ENCODE data around the gene VPS52.

The VPS52 gene

DNA sequence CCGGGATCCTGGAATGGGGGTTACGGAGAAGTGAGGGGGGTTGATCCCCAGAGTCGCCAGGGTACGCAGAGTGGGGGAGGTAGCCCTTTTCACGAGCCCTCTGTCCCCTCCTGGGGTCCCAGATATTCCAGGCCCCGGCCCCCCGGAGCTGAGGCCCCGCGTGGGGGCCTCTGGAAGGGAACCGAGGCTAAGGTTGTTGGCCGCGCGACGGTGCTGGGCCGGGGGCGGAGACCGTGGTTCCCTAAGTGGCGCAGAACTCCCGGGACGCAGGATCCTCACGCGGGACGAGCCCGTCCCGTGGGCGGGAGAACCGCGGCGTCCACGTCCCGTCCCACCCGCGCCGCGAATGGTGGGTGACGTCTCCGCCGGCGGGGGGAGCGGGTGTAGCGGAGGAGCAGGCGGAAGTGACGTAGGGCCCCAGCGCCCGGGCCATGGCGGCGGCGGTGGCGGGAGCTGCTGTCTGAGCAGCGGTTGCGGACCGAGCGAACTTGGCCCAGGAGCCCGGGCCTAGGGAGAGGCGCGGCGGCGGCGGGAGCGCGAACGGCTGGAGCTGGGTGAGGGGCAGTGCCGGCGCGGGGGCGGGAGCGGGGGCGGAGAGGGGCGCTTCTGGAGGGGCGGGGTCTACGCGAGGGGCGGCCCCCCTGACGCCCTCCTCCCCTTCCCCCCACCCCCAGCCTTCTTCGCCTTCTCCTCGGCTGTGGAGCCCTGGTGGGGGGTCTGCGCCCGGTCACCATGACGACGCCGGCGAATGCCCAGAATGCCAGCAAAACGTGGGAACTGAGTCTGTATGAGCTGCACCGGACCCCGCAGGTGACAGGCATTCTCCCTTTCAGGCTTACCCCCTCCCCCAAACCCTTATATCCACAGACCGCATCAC, 63.3 kb downstream of the VPS52 start, which contains the start of gene RING1:
TSS of gene RING1 (plus strand) at position 410 of the 877 bp plus-strand sequence. CDS start at position 733, 323 bp downstream.
- DNase-seq: peak; percentile 68 to 69

- DNase-seq: no peak
Measured at GRCh38 chr6:33207552-33208090, 64.1 kb downstream of the VPS52 start.

- no peak for DNase-seq
Measured at GRCh38 chr6:33206864-33207551, 64.7 kb downstream of the VPS52 start.

DNA sequence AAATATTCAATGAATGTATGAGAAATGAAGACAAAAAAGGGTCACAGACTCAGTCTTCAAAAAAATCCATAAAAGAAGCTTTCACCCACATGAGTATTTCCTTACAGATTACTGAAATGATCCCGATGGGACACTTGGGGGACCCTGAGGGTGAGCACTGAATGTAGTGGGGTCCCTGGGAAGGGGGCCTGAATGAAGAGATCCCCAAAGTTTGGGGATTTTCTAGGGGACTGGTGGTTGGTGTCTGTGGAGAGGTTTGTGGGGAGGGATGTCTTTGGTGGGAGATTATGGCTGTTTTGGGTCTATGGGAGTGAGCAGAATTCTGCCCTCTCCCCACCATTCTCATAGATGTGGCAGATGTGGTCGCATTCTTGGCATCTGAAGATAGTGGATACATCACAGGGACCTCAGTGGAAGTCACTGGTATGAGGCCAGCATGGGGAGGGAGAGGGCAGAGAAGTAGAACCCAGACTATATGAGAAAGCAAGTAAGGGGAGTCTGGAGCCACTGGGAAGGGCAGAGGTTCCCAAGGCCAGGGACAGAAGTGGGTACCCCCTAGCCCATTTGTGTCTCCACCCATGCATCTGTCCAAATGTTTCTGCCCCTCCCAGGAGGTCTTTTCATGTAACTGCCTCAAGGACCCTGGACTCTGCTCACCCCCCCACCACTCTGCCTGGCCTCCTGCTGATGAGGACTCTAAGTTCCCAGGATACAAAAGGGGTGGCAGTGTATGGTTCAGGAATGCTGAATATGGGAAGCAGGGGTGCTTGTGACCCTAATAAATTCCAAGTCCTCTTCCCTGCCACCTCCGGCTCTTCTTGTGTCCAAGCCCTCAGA, 65.4 kb downstream of the VPS52 start:
- no peak for DNase-seq

DNA sequence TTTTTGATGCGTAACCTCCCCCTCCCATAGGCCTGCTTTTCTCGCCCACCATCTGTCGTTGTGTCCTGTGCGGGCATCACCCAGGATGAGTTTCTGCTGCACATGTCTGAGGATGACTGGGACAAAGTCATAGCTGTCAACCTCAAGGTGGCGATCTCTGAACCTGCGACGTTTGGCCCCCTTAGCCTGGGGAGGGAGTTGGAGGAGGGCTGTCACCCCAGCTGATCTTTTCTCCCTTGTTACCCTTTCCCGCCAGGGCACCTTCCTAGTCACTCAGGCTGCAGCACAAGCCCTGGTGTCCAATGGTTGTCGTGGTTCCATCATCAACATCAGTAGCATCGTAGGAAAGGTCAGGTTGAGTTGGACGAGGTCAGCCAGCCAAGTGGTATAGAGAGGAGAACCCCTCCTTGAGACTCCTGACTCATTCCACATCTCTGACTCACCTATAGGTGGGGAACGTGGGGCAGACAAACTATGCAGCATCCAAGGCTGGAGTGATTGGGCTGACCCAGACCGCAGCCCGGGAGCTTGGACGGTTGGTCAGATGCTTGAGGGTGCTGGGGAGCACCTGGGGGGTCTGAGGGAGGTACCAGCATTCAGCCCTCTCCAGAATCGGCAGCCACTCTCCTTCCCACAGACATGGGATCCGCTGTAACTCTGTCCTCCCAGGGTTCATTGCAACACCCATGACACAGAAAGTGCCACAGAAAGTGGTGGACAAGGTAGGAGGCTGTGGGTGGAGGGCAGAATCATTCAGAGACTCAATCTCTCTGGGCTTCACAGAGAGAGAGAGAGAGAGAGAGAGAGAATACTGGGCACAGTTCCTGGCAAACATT, 66.3 kb downstream of the VPS52 start:
- DNase-seq: no peak

DNA sequence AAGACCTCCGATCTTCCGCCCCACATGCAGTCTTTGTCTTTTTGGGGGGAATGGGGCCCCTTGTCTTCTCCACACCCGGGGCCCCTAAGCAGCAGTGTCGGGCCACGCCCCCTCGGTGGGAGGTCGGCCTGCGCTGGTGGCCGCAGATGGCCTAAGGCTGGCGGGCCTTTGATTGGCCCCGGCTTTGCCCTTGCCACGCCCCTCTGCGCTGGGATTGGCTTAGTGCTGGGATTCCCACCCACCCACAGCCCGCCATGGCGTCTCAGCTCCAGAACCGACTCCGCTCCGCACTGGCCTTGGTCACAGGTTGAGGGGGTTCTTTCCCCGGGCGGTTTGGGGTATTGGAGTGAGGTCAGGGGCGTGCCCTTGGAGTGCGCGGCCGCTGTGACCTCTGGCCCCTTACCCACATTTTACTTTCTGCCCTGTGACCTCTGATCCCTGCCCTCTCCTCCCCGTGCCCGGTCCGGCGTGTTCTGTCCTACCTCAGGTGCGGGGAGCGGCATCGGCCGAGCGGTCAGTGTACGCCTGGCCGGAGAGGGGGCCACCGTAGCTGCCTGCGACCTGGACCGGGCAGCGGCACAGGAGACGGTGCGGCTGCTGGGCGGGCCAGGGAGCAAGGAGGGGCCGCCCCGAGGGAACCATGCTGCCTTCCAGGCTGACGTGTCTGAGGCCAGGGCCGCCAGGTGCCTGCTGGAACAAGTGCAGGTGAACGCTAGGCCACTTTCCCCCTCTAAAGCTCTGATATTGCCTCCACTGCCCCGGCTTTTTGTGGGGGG, 67.1 kb downstream of the VPS52 start, which contains the start of gene HSD17B8:
TSS of gene HSD17B8 (plus strand) at position 241 of the 776 bp plus-strand sequence. CDS start at position 255, 14 bp downstream.
- peak; percentile 90 to 93 for DNase-seq

- DNase-seq: no peak
Measured at GRCh38 chr6:33204165-33204414, 67.6 kb downstream of the VPS52 start.

DNA sequence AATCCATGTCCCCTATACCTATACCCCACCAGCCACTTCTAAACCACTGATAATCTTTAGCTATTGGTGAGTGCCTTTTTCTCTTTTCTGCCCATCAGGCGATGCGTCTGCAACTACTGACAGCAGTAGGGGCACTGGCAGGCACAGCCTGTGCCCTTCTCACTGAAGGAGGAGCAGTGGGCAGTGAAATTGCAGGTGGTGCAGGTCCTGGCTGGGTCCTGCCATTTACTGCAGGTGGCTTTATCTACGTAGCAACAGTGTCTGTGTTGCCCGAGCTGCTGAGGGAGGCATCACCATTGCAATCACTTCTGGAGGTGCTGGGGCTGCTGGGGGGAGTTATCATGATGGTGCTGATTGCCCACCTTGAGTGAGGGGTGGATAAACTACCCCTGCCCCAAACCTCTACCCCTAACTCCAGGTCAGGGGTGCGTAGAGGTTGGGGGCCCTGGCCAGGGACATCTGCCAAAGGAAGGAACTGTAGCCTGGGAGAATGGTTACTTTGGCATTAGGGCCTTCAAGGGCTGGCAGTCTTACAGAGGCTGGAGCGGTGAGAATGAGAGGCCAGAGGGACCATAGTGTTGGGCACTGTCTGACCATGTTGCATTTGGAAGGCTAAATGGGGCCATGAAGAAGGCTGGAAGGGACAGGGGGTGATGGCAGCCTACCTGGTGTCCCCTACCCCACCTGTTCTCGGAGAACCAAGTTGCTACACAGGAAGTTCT, 68.1 kb downstream of the VPS52 start:
- no peak for DNase-seq

- DNase-seq: no peak
Measured at GRCh38 chr6:33202799-33203198, 68.9 kb downstream of the VPS52 start.

DNA sequence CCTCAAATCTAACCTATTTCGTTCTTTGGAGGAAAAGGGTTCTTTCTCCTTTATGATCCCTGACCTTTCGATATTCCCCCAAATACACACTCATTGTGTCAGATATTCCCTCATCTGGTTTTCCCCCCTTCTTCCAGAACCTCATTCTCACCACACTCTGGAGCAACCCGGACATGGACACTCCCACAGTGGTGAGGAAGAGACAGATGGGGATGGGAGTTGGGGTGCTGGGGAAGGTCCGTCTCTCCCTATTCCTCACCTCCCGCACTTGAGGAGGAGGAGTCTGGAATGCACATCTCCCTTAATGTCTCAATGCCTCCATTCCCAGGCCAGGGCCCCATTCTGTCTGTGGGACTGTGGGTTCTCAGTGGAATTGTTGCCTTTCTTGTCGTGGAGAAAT, 69.7 kb downstream of the VPS52 start:
- DNase-seq: no peak

DNA sequence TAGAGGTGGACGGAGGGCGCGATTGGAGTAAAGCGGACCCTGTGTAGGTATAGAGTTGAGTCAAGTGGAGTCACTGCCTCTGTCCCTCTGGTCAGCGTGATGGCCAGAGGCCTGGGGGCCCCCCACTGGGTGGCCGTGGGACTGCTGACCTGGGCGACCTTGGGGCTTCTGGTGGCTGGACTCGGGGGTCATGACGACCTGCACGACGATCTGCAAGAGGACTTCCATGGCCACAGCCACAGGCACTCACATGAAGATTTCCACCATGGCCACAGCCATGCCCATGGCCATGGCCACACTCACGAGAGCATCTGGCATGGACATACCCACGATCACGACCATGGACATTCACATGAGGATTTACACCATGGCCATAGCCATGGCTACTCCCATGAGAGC, 70.5 kb downstream of the VPS52 start:
- DNase-seq: no peak
